H9 (cell line): Measurements from ENCODE around the gene TGM4. TPM values are rescaled to one million over a fixed set of nuclear protein-coding genes. Genes with fewer than 3 reads are reported as not detected.

Experiments
- DNase-seq: peaks from one replicate; pipeline ENCODE4 v3.0.0-alpha.2; 2017
- H2AFZ ChIP-seq: one replicate; pipeline ENCODE4 v1.6.1; 2013; ENCODE audit warnings: mild to moderate bottlenecking, low read length, control low read depth, moderate library complexity
- H2AK5ac ChIP-seq: 2 replicates; pipeline ENCODE4 v1.6.1; 2013; ENCODE audit warnings: low read length, control low read depth, mixed read lengths; ENCODE audit not compliant: insufficient read length
- H2BK120ac ChIP-seq: one replicate; pipeline ENCODE4 v1.6.1; 2013; ENCODE audit warnings: low read depth, mild to moderate bottlenecking, low read length, control low read depth, inconsistent platforms; ENCODE audit not compliant: poor library complexity, severe bottlenecking
- H2BK12ac ChIP-seq: 2 replicates; pipeline ENCODE4 v1.6.1; 2013; ENCODE audit warnings: low read length, control low read depth, mixed read lengths, low read depth; ENCODE audit not compliant: insufficient read length
- H2BK15ac ChIP-seq: 2 replicates; pipeline ENCODE4 v1.6.1; 2013; ENCODE audit warnings: low read depth, low read length, control low read depth
- H2BK20ac ChIP-seq: one replicate; pipeline ENCODE4 v1.6.1; 2013; ENCODE audit warnings: low read depth, mild to moderate bottlenecking, low read length, control low read depth, inconsistent platforms; ENCODE audit not compliant: poor library complexity, severe bottlenecking
- H2BK5ac ChIP-seq: 2 replicates; pipeline ENCODE4 v1.6.1; 2013; ENCODE audit warnings: low read length, control low read depth, mixed read lengths; ENCODE audit not compliant: insufficient read length
- H3K14ac ChIP-seq: 2 replicates; pipeline ENCODE4 v1.6.1; 2013; ENCODE audit warnings: low read length, control low read depth; ENCODE audit not compliant: insufficient read depth
- H3K18ac ChIP-seq: 2 replicates; pipeline ENCODE4 v1.6.1; 2013; ENCODE audit warnings: low read depth, mild to moderate bottlenecking, mixed read lengths, low read length, control low read depth; ENCODE audit not compliant: insufficient read length
- H3K23ac ChIP-seq: 2 replicates; pipeline ENCODE4 v1.6.1; 2013; ENCODE audit warnings: low read length, control low read depth, mixed read lengths, low read depth; ENCODE audit not compliant: insufficient read length
- H3K23me2 ChIP-seq: 2 replicates; pipeline ENCODE4 v1.6.1; 2013; ENCODE audit warnings: low read depth, mild to moderate bottlenecking, mixed read lengths, low read length, control low read depth; ENCODE audit not compliant: insufficient read length, poor library complexity, severe bottlenecking
- H3K27ac ChIP-seq: 2 replicates; pipeline ENCODE4 v1.5.1; 2013; ENCODE audit warnings: low read length, control low read depth, mixed read lengths, low read depth; ENCODE audit not compliant: insufficient read length
- H3K27me3 ChIP-seq: 2 replicates; pipeline ENCODE4 v1.6.1; 2013; ENCODE audit warnings: low read length, control low read depth, inconsistent platforms; ENCODE audit not compliant: insufficient read depth
- H3K4ac ChIP-seq: 2 replicates; pipeline ENCODE4 v1.6.1; 2013; ENCODE audit warnings: low read depth, mild to moderate bottlenecking, control low read depth, inconsistent platforms, low read length, moderate library complexity
- H3K4me1 ChIP-seq: 2 replicates; pipeline ENCODE4 v1.6.1; 2013; ENCODE audit warnings: low read length, control low read depth, inconsistent platforms; ENCODE audit not compliant: insufficient read depth
- H3K4me2 ChIP-seq: 2 replicates; pipeline ENCODE4 v1.6.1; 2013; ENCODE audit warnings: low read length, control low read depth, mixed read lengths; ENCODE audit not compliant: insufficient read length, insufficient read depth
- H3K56ac ChIP-seq: 2 replicates; pipeline ENCODE4 v1.6.1; 2013; ENCODE audit warnings: low read depth, mild to moderate bottlenecking, mixed read lengths, low read length, control low read depth; ENCODE audit not compliant: insufficient read length
- H3K79me1 ChIP-seq: 2 replicates; pipeline ENCODE4 v1.6.1; 2013; ENCODE audit warnings: low read depth, mild to moderate bottlenecking, moderate library complexity, low read length, control low read depth, inconsistent platforms; ENCODE audit not compliant: insufficient read depth, poor library complexity, severe bottlenecking
- H3K79me2 ChIP-seq: 2 replicates; pipeline ENCODE4 v1.6.1; 2013; ENCODE audit warnings: low read length, control low read depth, inconsistent platforms; ENCODE audit not compliant: insufficient read depth
- H3K9ac ChIP-seq: 2 replicates; pipeline ENCODE4 v1.6.1; 2013; ENCODE audit warnings: low read length, control low read depth, mixed read lengths; ENCODE audit not compliant: insufficient read length; ENCODE audit errors: extremely low read depth
- H3K9me3 ChIP-seq: one replicate; pipeline ENCODE4 v1.6.1; 2013; ENCODE audit warnings: low read depth, low read length, inconsistent platforms; ENCODE audit not compliant: control insufficient read depth
- H3T11ph ChIP-seq: one replicate; pipeline ENCODE4 v1.6.1; 2013; ENCODE audit warnings: mild to moderate bottlenecking, low read length, control low read depth, inconsistent platforms
- H4K20me1 ChIP-seq: one replicate; pipeline ENCODE4 v1.6.1; 2013; ENCODE audit not compliant: control insufficient read depth, insufficient read length, insufficient read depth
- H4K5ac ChIP-seq: 2 replicates; pipeline ENCODE4 v1.6.1; 2013; ENCODE audit warnings: low read depth, mild to moderate bottlenecking, mixed read lengths, low read length, control low read depth; ENCODE audit not compliant: insufficient read length
- H4K8ac ChIP-seq: replicated peaks from 2 replicates; pipeline ENCODE4 v1.6.1; 2013; ENCODE audit warnings: low read length, control low read depth, mixed read lengths, low read depth; ENCODE audit not compliant: insufficient read length
- H4K91ac ChIP-seq: 2 replicates; pipeline ENCODE4 v1.6.1; 2013; ENCODE audit warnings: low read depth, mild to moderate bottlenecking, moderate library complexity, mixed read lengths, low read length, control low read depth; ENCODE audit not compliant: insufficient read length
- H3K27ac Mint-ChIP-seq, 3 experiments: 2 replicates in 2 of 3; 3 replicates in 1 of 3; pipeline ENCODE4 v1.8.0; 2020 to 2021; ENCODE audit warnings: mixed read lengths in 3 of 3, mild to moderate bottlenecking in 1 of 3, moderate library complexity in 1 of 3
- H3K27me3 Mint-ChIP-seq: 2 replicates; pipeline ENCODE4 v1.8.0; 2021; ENCODE audit warnings: low read depth, mild to moderate bottlenecking, moderate library complexity, mixed read lengths
- H3K36me3 Mint-ChIP-seq, 3 experiments: 2 replicates in 2 of 3; 3 replicates in 1 of 3; pipeline ENCODE4 v1.8.0; 2020 to 2021; ENCODE audit warnings: low read depth in 3 of 3, mixed read lengths in 3 of 3; ENCODE audit not compliant: insufficient read depth in 1 of 3
- H3K4me1 Mint-ChIP-seq, 2 experiments: 2 replicates each; pipeline ENCODE4 v1.8.0; 2020; ENCODE audit warnings: mixed read lengths in 2 of 2
- H3K4me3 Mint-ChIP-seq, 2 experiments: 2 replicates in 1 of 2; 3 replicates in 1 of 2; pipeline ENCODE4 v1.8.0; 2020 to 2021; ENCODE audit warnings: mild to moderate bottlenecking in 2 of 2, mixed read lengths in 2 of 2, moderate library complexity in 1 of 2
- H3K9me3 Mint-ChIP-seq, 2 experiments: 2 replicates in 1 of 2; 3 replicates in 1 of 2; pipeline ENCODE4 v1.8.0; 2020; ENCODE audit warnings: mild to moderate bottlenecking in 2 of 2, mixed read lengths in 2 of 2, moderate library complexity in 1 of 2
- WGBS: extraction: QIAGEN DNeasy Blood & Tissue Kit; methylation state at CpG from one replicate; pipeline ENCODE4 v1.1.7; 2013; ENCODE audit warnings: missing lambda C conversion rate, low lambda C conversion rate, mixed read lengths; ENCODE audit not compliant: insufficient read length; ENCODE audit errors: extremely low coverage; 5-methylcytosine and 5-hydroxymethylcytosine counted together
- total RNA-seq: library from RNA; stranded (reverse); gene quantifications from 2 replicates; pipeline ENCODE4 v1.2.1, GENCODE V29; 2021
- TF ChIP-seq, protein P1 (sequence below): fragments of 200-600 bp; sonication (generic); conservative IDR thresholded peaks from 3 replicates; pipeline ENCODE4 v1.8.0; 2021; ENCODE audit warnings: antibody characterized with exemption, mild to moderate bottlenecking

TGM4 gene
- total RNA-seq, 1 experiment from 2014 or later, result not detected

DNA sequence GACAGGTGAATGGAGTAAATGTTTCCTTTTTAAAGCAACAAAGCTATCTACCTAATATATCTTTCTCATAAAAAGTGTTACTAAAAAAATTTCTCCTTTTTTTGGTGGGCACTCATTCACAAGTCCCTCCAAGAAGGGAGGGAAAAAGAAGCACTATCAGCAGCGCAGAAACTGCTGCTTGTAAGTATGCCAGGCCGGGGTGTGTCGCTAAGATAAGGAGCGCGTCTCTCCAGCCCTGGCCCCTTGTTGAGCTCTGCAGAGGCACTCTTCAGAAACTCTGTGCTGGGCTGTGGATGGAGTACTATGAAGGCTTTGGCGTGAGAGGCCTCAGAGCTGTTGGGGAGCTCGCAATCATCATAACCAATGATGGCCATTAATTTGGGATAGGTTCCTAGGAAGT is 52.5 kb downstream of the TGM4 start:
- H3K4me3 Mint-ChIP-seq, result no peak overlapping the region

More for the DNA sequence above, 52.5 kb downstream of the TGM4 start:
- Mint-ChIP-seq H3K27me3 (no peaks in the 10 kb centered on the region), H3K27ac (peak overlapping the region in 1 of 3 experiments; percentile 47; a peak in 1 of 7 replicates), H3K4me1 (peaks cover 1 to 2% of the 10 kb centered on the region in 2 experiments), H3K36me3 (peaks cover 18 to 47% (median 46%) of the 10 kb centered on the region in 3 experiments; a peak in 6 of 7 replicates), H3K9me3 (no peaks in the 10 kb centered on the region)
- no peaks in the 10 kb centered on the region for H3K27me3 ChIP-seq
- H2BK20ac ChIP-seq, result no peak overlapping the region
- no peak overlapping the region for H2BK15ac ChIP-seq
- H4K5ac ChIP-seq, result no peak overlapping the region
- H3K79me2 ChIP-seq, result no peaks in the 10 kb centered on the region
- no peak overlapping the region for H4K8ac ChIP-seq
- no peak overlapping the region for H3K27ac ChIP-seq
- no CpG with 5 or more reads among the region's 7 CpGs for WGBS
- H3K4me2 ChIP-seq, result no peak overlapping the region
- H2BK5ac ChIP-seq, result no peak overlapping the region
- no peak overlapping the region for H4K91ac ChIP-seq
- no peak overlapping the region for H3K23ac ChIP-seq
- no peak overlapping the region for H3K18ac ChIP-seq
- no peak overlapping the region for H2BK120ac ChIP-seq
- no peak overlapping the region for H3K14ac ChIP-seq
- no peak overlapping the region for H2BK12ac ChIP-seq
- H2AK5ac ChIP-seq, result no peak overlapping the region
- H3T11ph ChIP-seq, result no peak overlapping the region
- TF ChIP-seq, protein P1, sequence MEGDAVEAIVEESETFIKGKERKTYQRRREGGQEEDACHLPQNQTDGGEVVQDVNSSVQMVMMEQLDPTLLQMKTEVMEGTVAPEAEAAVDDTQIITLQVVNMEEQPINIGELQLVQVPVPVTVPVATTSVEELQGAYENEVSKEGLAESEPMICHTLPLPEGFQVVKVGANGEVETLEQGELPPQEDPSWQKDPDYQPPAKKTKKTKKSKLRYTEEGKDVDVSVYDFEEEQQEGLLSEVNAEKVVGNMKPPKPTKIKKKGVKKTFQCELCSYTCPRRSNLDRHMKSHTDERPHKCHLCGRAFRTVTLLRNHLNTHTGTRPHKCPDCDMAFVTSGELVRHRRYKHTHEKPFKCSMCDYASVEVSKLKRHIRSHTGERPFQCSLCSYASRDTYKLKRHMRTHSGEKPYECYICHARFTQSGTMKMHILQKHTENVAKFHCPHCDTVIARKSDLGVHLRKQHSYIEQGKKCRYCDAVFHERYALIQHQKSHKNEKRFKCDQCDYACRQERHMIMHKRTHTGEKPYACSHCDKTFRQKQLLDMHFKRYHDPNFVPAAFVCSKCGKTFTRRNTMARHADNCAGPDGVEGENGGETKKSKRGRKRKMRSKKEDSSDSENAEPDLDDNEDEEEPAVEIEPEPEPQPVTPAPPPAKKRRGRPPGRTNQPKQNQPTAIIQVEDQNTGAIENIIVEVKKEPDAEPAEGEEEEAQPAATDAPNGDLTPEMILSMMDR, result no peak
- no peaks in the 10 kb centered on the region for H3K4me1 ChIP-seq
- H3K9me3 ChIP-seq, result no peaks in the 10 kb centered on the region
- no peaks in the 10 kb centered on the region for H3K23me2 ChIP-seq
- H4K20me1 ChIP-seq, result no peaks in the 10 kb centered on the region
- no peaks in the 10 kb centered on the region for H3K79me1 ChIP-seq
- no peak overlapping the region for H2AFZ ChIP-seq
- DNase-seq, result no peak
- no peak overlapping the region for H3K9ac ChIP-seq
- H3K56ac ChIP-seq, result no peak overlapping the region
- no peak overlapping the region for H3K4ac ChIP-seq
